HG03139 (cell line): ENCODE data around the gene TTR.
A peak's percentile ranks its signal among the peaks of the same experiment; 100 is the strongest.

Experiments
- ATAC-seq: cut with Tn5 transposase; IDR thresholded peaks from one replicate; pipeline ENCODE4 v1.9.1; 2021; ENCODE audit not compliant: unreplicated experiment

The TTR gene

DNA sequence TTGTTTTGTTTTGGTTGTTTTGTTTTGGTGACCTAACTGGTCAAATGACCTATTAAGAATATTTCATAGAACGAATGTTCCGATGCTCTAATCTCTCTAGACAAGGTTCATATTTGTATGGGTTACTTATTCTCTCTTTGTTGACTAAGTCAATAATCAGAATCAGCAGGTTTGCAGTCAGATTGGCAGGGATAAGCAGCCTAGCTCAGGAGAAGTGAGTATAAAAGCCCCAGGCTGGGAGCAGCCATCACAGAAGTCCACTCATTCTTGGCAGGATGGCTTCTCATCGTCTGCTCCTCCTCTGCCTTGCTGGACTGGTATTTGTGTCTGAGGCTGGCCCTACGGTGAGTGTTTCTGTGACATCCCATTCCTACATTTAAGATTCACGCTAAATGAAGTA is at the start of gene TTR:
Gene TTR, plus strand, starts transcription at position 250 of the 400 bp plus-strand sequence. Its CDS starts 26 bp downstream, at position 276.
- ATAC-seq = no peak

DNA sequence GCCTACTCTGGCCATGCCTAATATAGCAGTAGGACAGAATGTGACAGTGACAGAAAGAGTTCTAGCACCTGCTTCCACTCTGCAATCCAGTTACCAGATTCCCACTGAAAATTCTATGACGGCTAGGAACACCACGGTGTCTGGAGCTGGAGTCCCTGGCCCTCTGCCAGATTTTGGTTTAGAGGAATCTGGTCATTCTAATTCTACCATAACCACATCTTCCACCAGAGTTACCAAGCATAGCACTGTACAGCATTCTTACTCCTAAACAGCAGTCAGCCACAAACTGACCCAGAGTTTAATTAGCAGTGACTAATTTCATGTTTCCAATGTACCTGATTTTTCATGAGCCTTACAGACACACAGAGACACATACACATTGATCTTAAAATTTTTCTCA is 45.2 kb upstream of the TTR start:
- ATAC-seq = no peak

DNA sequence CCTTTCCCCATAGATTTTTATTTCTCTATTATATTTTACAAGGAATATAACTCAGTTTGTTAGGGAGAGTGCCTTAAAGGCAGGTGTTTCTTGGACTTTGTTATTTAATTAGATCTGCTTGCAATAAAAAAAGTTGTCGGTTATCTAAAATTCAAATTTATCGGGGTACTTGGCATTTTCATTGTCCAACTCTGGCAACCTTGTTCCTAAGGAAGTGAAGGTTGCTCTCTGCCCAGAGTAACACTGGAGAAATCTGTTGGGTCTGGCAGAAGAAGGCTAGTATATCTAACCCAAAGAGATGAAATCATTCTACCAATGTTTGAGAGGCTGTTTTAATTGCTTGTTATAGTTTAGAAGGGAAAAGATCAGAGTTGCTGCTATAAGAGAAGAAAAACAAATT is 42.8 kb upstream of the TTR start:
- no peak for ATAC-seq

DNA sequence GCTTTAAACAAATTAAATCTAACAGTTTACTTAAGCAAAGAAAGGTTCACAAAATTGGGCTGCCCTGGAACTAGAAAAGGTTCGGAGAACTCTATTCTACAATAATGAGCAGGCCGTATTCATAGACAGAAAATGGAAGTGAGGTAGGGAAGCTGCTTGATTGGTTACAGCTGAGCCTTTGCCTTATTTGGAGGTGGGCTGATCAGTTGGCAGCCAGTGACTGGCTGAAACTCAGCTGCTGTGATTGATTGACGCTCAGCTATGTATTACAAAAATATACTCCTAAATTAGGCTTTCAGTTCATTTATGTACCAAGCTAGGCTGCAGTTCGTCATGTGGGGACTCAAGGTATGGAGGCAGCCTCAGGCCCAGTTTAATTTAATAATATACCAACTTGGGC is 42.3 kb upstream of the TTR start:
- ATAC-seq = no peak

DNA sequence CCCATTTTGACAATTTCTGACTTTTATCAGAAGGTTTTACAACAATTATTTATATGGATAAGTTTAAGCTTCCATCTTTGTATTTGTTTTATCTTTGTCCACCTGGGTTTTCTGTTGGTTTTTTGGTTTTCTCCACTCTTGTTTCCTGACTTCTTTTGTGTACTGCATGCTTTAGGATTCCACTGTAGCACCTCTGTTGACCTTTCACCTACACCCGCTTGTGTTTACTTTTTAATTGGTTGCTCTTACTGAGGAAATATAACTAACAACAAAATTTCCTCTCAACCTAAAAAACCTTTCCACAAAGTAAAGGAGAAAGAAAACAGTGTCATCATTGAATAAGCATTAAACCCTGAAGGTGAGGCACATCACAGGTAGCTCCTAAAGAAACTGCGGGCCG is 39.8 kb upstream of the TTR start:
- ATAC-seq = no peak

DNA sequence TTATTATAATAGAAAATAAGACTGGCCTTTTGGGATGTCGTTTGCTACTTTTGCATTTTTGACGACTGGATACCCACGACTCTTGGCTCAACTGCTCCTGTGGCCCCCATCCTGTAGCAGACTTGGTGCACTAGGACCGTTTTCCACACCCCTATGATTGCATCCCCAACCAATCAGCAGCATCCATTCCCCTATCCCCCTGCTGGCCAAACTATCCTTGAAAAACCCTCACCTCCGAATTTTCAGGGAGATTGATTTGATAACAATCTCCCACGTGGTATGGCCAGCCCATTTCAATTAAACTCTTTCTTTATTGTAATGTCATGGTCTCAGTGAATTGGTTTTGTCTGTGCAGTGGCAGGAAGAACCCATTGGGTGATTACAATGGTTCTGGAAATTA is 37.9 kb upstream of the TTR start:
- no peak for ATAC-seq

DNA sequence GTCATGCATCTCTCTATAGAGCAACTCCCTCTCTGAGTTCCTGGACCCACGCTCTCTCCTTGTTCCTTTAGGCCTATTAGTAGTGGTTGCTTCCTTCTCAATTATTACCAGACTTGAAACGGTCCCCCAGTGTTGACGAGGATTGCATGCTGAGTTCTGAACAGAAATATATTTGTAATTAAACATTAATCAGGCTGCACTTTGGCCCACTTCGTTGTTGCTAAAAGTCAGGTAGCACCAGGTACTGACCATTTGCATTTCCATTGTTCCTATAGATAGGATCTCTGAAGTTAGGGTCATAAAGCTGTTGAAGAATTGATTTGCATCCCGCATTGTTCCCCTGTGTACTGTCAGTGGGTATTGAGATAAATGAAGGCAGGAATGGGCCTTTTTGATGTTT is 36.9 kb upstream of the TTR start:
- ATAC-seq = no peak

DNA sequence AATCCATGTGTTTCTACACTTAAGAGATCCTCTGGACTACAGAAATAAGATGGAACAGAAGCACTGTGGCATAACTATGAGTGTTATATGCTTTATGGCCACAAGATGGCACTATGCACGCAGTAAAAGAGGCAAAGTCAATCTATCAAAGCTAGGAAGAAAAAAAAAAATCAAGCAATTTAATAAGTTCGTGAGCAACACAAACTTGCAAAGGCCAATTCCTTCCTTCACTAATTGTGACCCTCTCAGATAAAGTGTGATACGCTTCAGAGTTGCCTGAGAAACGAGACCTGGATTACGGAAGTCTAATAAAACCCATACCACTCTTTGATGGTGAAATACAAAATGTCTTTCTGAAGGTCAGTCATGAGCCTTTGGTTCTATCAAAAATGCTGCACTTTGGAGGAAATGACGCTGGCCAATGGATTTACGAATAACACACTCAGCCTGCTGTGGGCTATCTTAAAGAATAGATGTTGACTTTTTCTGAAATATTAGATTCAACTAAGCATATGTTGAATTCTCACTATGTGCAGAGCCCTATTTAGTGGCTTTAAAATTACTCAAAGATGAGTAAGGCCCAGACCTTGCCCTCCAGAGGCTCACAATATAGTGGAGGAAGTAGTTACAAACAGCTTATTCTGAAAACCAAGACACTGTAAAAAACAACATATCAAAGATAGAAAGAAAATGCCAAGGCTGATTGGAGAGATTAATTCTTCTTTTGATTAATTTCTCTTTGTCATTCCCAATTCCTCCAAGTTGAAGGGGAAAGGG is 35.5 kb upstream of the TTR start:
- peak; percentile 62 for ATAC-seq

DNA sequence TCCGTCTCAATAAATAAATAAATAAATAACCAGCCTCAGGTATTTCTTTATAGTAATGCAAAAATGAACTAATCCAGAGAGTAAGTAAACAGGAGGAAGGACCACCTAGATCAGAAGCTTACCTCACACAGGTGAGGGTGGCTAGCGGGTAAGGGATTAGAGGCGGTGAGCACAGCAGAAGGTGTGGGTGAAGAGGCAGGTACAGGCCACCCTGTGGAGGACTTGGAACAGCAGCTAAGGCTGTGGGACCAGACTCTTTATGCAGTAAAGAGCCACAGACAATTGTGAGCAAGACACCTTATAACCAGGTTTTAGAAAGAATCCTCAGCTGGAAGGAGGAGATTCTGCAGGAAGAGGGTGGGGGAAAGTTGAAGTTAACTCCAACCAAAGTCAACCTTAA is 34.2 kb upstream of the TTR start:
- ATAC-seq = no peak

DNA sequence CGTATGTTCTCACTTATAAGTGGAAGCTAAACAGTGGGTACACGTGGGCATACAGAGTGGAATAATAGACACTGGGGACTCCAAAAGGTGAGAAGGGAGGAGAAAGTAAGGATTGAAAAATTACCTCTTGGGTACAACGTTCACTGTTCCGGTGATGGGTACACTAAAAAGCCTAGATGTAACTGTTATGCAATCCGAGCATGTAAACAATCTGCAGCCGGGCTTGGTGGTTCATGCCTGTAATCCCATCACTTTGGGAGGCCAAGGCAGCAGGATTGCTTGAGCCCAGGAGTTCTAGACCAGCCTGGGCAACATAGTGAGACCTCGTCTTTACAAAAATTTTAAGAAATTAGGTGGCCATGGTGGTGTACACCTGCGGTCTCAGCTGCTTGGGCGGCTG is 33.1 kb upstream of the TTR start:
- no peak for ATAC-seq

DNA sequence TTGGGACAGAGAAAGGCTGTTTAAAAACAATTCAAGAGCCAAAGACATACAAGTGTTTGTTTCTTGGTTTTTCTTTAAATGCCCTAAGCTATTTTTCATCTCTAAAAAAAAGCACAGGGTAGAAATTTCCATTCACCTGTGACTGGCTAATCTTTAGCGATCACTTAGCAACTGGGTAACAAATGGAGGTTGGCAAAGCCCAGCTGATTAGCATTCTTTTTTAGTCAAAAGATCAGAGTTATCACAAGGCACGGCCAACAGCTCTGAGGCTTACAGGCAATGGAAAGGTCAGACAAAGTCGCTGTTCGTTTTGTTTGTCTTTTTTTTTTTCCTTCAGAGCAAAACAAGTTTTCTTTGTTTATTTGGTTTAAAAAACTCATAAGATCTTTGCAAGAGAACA is 29.0 kb upstream of the TTR start:
- no peak for ATAC-seq

DNA sequence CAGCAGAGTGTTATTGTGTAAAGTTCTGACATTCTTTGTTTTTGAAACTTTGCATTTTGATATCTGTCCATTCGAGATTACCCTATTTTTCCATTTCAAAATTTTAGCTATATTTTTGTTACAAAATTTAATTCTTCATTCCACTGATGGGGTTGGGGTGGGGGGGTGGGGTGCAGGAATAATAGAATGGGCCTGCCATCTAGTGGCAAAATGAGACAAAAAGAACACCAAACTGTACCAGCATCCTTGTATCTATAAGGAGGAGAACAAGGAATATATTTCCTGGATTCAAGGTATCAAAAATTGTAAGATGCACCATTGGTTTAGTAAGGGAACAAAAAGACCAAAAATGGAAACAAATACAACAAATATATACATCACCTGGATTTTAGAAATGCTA is 27.9 kb upstream of the TTR start:
- ATAC-seq = no peak

DNA sequence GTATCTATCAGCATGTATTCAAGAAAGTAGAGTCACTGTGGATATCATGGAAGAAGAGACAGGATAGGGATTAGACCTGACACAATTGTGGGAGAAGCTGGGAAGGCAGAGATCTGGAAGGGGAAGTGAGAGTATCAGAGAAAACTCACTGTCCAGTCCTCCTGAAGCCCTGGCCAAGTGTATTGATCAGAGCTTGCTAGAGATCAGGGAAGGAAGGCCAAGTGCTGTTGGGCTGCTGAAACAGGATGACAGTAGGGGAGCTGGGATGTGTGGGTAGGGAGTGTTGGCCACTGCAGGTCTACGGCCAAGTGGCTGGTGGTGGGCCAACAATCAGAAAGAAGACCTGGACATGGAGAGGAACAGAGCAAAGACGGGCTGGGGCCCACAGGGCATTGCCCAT is 26.3 kb upstream of the TTR start:
- ATAC-seq = no peak

DNA sequence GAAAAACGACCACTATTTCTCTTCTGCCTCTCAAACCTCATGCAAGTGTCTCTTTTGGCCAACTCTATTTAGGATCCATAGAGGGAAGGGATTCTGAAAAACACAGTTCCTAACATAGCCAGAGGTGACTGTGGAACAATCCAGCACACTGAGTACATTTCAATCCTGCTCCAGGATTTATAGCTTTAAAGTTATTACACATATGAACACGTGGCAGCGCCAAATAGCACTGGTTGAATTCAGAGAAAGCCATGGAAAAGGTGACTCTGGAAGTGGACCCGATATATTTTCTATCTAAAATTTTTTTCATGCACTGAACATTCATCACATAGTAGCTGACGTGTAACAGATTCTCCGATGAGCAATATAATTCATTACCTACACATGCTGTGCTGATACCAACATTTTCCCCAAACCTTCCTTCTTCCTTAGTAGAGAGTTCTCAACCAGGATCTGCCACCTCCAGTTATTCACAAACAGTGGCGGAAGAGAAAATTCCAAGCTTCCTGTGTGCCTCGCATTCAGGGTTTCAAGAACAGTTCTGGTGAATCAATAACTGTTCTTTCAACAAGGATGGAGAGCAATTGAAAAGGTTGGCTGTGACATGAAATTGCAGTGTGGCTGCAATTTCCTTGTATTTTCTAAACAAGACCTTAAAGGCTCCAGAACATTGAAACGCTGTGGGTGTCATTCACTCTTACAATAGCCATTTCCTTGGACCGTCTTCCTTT is 25.7 kb upstream of the TTR start:
- no peak for ATAC-seq

DNA sequence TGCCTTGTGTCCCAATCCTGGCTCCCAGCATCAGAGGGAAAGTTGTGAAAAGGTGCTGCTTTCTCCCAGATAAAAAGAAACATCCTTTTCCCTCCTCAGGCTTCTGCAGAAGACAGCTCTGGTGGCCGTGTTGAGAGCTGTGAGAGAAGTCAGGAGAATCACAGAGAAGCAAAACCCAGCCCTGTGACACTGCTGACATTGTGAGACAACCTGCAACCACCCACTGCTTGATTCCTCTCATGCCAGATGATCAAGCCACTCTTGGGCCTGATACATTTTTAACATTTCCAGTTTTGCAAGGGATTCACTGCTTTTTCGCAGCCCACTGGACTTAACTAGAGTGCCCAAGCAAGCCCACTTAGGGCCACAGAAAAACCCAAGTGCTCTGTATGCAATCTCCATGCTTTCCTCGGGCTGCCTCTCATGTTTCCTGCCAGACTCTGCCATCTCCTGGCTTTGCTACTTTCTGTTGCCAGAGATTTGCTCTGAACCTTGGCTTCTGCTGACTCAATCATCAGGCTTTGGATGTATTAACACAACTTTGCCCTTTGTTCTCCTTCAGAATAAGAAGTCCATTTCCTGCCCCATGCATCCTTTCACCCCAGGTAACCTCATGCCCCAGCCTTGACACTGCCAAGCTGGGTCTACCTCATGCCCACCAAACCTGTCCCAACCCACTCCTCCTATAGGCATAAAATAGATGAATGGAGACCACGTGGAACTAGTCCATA is 24.9 kb upstream of the TTR start:
- ATAC-seq = no peak

DNA sequence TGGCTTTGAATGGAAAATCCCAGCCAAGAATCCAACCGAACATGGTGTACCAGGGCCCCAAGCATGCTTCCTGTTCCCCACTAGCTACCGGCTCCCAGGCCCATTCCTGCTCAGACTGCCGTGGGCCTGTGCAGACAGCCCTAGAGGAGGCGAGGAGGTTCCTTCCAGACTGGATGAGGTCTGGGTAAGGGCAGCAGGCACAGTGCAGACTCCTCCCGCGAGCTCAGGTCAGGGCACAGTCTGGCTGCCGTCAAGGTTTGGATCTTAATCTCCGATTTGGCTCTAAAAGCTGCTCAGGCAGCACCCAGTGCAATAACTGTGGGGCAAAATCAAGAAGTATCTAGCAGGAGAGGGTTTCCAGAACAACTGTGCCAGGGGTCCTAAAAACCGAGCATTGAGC is 19.3 kb upstream of the TTR start:
- no peak for ATAC-seq

DNA sequence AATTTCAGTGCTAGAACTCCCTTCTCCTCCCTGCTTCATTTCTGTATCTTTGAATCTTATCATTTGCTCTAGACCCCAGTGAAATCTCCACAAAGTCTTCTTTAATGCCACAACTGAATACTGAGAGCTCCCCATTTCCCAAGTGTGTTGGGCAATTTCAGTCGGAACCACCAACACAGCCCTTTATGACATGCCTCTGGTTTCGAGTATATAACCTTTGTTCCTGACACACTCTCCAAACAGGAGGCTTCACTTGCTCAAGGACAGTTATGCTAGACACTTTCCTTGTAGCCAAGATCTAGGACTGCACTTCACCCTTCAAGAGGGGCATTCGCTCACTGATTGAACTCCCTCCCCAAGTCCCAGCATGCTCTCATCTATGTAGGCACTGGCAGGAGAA is 18.6 kb upstream of the TTR start:
- ATAC-seq = no peak

DNA sequence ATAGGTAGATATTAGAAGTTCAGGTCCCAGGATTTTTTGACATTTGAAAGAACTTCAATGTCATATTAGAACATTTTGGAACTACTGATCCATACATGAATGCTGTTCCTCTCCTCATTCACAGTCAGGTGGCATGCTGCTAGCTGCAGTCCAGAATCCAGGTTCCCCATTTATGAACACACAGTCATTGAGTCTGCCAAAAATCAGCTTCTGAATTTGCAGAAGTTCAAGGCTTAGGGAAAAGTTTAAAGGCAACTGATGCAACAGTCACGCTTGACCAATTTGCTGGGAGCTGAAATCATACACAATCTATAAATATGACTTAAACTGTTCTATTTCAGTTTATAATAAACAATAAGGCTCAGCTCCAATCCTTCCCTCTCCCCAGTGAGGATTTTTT is 17.3 kb upstream of the TTR start:
- ATAC-seq = no peak

DNA sequence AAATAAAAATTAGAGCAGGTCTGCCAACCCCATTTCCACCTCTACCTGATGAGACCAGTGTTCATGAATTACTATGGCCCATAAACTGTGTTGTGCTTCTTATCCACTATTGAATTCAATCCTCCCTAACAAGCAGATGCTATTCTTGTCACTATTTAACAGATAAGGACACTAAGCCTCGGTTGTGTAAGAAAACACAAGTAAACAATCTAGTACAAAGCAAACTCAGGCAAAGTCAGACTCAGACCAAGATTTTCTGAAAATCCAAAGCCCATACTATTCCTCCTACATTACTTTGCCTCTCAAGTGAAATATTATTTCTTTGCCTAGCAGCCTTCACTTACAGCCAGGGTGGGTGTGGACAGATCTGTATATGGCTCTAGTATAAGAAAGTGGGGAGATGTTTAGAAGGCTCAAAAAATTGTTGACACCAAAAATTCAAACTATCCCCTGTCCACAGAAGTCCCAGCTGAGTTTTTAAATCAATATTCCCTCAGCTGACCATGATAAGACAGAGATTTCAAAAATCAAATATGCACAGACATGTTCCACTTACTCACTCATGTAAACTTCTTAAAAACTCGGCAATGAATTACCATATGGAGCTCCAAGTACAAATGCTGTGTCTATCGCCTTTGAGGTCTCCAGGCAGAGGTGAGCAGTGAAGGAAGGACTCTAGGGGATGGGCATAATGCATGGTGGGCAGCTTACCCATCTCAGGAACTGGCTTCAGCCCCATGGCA is 16.0 kb upstream of the TTR start:
- ATAC-seq = no peak

DNA sequence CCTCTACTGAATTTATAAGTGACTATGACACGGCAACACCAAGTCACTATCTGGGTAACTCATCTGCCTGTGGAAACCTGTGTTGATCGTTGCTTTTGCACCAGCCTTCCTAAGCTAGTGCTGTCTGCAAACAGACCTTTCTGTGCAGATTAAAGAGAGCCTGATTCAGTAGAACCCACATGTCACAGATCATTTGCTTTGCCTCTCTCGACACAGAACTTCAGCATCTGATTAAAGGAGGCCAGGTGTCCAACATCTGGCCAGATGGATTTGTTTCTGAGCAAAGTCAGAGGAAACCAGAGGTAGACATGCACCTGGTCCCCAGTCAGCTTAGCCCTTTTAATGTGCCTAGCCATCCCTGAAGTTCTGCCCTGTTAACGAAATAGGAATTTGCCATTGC is 15.0 kb upstream of the TTR start:
- no peak for ATAC-seq

DNA sequence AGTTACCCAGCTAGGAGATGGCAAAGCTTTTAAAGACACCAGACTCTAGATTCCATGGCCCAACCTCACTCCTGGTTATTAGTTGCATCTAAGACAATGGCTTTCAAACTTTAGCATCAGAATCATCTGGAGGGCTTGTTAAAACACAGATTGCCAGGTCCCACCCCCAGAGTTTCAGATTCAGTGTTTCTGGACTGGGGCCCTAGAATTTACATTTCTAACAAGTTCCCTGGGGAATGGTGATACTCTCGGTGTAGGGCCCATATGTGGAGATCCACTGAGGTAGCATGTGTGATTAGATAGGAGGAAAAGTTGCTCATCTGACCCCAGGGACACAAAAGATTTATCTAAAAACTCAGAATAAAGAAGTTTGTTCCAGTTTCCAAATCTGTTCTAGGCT is 14.5 kb upstream of the TTR start:
- ATAC-seq = no peak
